HepG2 (cell line): Measurements from ENCODE around the gene UACA. TPM values are rescaled to one million over a fixed set of nuclear protein-coding genes. Genes with fewer than 3 reads are reported as not detected.

Source experiments
- ATAC-seq: fragments of 200-7000 bp; cut with Tn5 transposase; 3 replicates; pipeline ENCODE4 v1.9.1; 2020; ENCODE audit warnings: mild to moderate bottlenecking, moderate library complexity
- BruUV-seq: library from RNA; stranded (reverse); fragments of 400-500 nt; replicated peaks from 2 replicates; lab custom pipeline; 2021; lab: Mats Ljungman, UMichigan
- CTCF ChIA-PET: fragments of 300-600 bp; formaldehyde crosslinking; extraction: SDS; loops from one replicate; lab custom pipeline; 2021; ENCODE audit warnings: low total read pairs, inconsistent platforms, low intra/inter-chr PET ratio; lab: Yijun Ruan, JAX
- POLR2A ChIA-PET: fragments of 350-600 bp; sonication (Branson Sonifier 250); formaldehyde crosslinking; loops from one replicate; lab custom pipeline; 2020; ENCODE audit warnings: antibody characterized with exemption, inconsistent platforms; lab: Yijun Ruan, JAX
- DNase-seq: peaks from one replicate; pipeline ENCODE4 v3.0.0-alpha.2; 2015; ENCODE audit warnings: low spot score
- FAIRE-seq: peaks from 3 replicates; lab custom pipeline; 2011; peaks lifted over from hg19 to GRCh38; lab: Jason Lieb, UNC
- H2AFZ ChIP-seq: one replicate; pipeline ENCODE4 v1.6.1; 2011; ENCODE audit warnings: low read length, inconsistent platforms
- H3K27ac ChIP-seq: fragments of 300-600 bp; 3 replicates; pipeline ENCODE4 v1.8.0; 2011; ENCODE audit warnings: mixed run types, mild to moderate bottlenecking, mixed read lengths, low read length, inconsistent platforms; ENCODE audit not compliant: insufficient read depth; ENCODE audit errors: extremely low read length
- H3K27me3 ChIP-seq, 2 experiments: fragments of 200-600 bp in 1 of 2; 2 replicates in 1 of 2; 3 replicates in 1 of 2; pipeline versions ENCODE4 v1.6.0 to v1.8.0; 2011; ENCODE audit warnings: low read length in 2 of 2, mild to moderate bottlenecking in 2 of 2, moderate library complexity in 2 of 2, inconsistent platforms in 1 of 2; ENCODE audit not compliant: insufficient read depth in 2 of 2, control insufficient read depth in 1 of 2
- H3K36me3 ChIP-seq, 2 experiments: fragments of 200-600 bp in 1 of 2; replicated peaks in 1 of 2; 2 replicates in 1 of 2; 3 replicates in 1 of 2; pipeline versions ENCODE4 v1.5.1 to v1.8.0; 2011; ENCODE audit warnings: low read length in 2 of 2, inconsistent platforms in 1 of 2; ENCODE audit not compliant: insufficient read depth in 2 of 2, control insufficient read depth in 1 of 2
- H3K4me1 ChIP-seq: 2 replicates; pipeline ENCODE4 v1.5.1; 2012; ENCODE audit warnings: low read length, inconsistent platforms; ENCODE audit not compliant: insufficient read depth
- H3K4me2 ChIP-seq: 2 replicates; pipeline ENCODE4 v1.6.0; 2011; ENCODE audit warnings: low read depth, low read length, inconsistent platforms
- H3K4me3 ChIP-seq, 3 experiments: fragments of 200-600 bp in 1 of 3; sonication (generic), shearing (Covaris generic) in 1 of 3; replicated peaks in 1 of 3; 2 replicates each; pipeline ENCODE4 v1.5.1; 2011 to 2016; ENCODE audit warnings: low read length in 3 of 3, inconsistent platforms in 2 of 3, low read depth in 2 of 3, mild to moderate bottlenecking in 2 of 3, control low read depth in 1 of 3, mixed read lengths in 1 of 3; ENCODE audit not compliant: insufficient read depth in 1 of 3
- H3K79me2 ChIP-seq: one replicate; pipeline ENCODE4 v1.6.1; 2011; ENCODE audit warnings: low read length, inconsistent platforms; ENCODE audit not compliant: insufficient read depth
- H3K9ac ChIP-seq: 2 replicates; pipeline ENCODE4 v1.6.0; 2011; ENCODE audit warnings: mild to moderate bottlenecking, low read depth, low read length, inconsistent platforms; ENCODE audit not compliant: insufficient read depth
- H3K9me3 ChIP-seq: 2 replicates; pipeline ENCODE4 v1.5.1; 2012; ENCODE audit warnings: mild to moderate bottlenecking, low read length
- H4K20me1 ChIP-seq: 2 replicates; pipeline ENCODE4 v1.6.0; 2011; ENCODE audit warnings: inconsistent platforms, mild to moderate bottlenecking, low read length, moderate library complexity; ENCODE audit not compliant: insufficient read depth
- ATF7 ChIP-seq, 2 experiments: fragments of 450-650 bp in 1 of 2; sonication (generic) in 1 of 2; formaldehyde crosslinking in 1 of 2; IDR thresholded peaks; 2 replicates each; pipeline versions ENCODE4 v1.4.0 to v1.6.1; 2016 to 2020; ENCODE audit warnings: antibody characterized with exemption in 1 of 2, mild to moderate bottlenecking in 1 of 2, missing genetic modification reagents in 1 of 2
- HDAC1 ChIP-seq: sonication (generic); formaldehyde crosslinking; IDR thresholded peaks from 2 replicates; pipeline ENCODE4 v1.5.1; 2020; ENCODE audit warnings: mild to moderate bottlenecking, missing genetic modification reagents
- HOXA5 ChIP-seq: sonication (generic); formaldehyde crosslinking; IDR thresholded peaks from 2 replicates; pipeline ENCODE4 v1.4.0; 2020; ENCODE audit warnings: missing genetic modification reagents
- KIAA2018 ChIP-seq: sonication (generic); formaldehyde crosslinking; IDR thresholded peaks from 2 replicates; pipeline ENCODE4 v1.5.0; 2020; ENCODE audit warnings: mild to moderate bottlenecking, missing genetic modification reagents, borderline replicate concordance
- SOX5 ChIP-seq: IDR thresholded peaks from 2 replicates; pipeline ENCODE4 v1.6.1; 2016; ENCODE audit warnings: borderline replicate concordance
- THYN1 ChIP-seq: sonication (generic); formaldehyde crosslinking; IDR thresholded peaks from 2 replicates; pipeline ENCODE4 v1.8.1; 2023; ENCODE audit warnings: low read depth, mild to moderate bottlenecking, moderate library complexity, missing genetic modification reagents, borderline replicate concordance
- ZNF274 ChIP-seq: sonication (generic); formaldehyde crosslinking; IDR thresholded peaks from 2 replicates; pipeline ENCODE4 v1.5.1; 2020; ENCODE audit warnings: mild to moderate bottlenecking, missing genetic modification reagents
- ZNF383 ChIP-seq: sonication (generic); formaldehyde crosslinking; IDR thresholded peaks from 2 replicates; pipeline ENCODE4 v1.4.0; 2020; ENCODE audit warnings: missing genetic modification reagents, mild to moderate bottlenecking, borderline replicate concordance
- WGBS: methylation state at CpG from one replicate; pipeline ENCODE4 v1.1.6; 2017; ENCODE audit warnings: low lambda C conversion rate; 5-methylcytosine and 5-hydroxymethylcytosine counted together
- in situ Hi-C: cut with HindIII; loops from 2 replicates; pipeline ENCODE4 v1.10.0; 2017; ENCODE audit warnings: low pct_unique_long_range_greater_than_20kb; ENCODE audit not compliant: extremely low pct_ligation_motif_present
- intact Hi-C: fragments of 100-400 bp; cut with micrococcal nuclease; formaldehyde crosslinking; loops from one replicate; pipeline ENCODE4 v1.10.0; 2022; ENCODE audit not compliant: unreplicated experiment
- polyA plus RNA-seq, 8 experiments: library from polyadenylated mRNA; depleted of rRNA in 3 of 8; stranded (reverse) in 7 of 8; unstranded in 1 of 8; fragments of >200 nt; fragmentation: Illumina TruSeq in 4 of 8; extraction: Trizol in 4 of 8; gene quantifications; 2 replicates each; pipeline versions ENCODE4 v1.2.1 to v1.2.3, GENCODE V29; 2011 to 2016; ENCODE audit warnings: low read depth in 4 of 8, missing spikeins in 1 of 8, mixed read lengths in 1 of 8; ENCODE audit not compliant: insufficient read depth in 1 of 8
- total RNA-seq, 5 experiments: library from RNA; depleted of rRNA; stranded (reverse); fragments of >200 nt; fragmentation: Illumina TruSeq; extraction: Trizol; gene quantifications; 2 replicates each; pipeline ENCODE4 v1.2.3, GENCODE V29; 2016; ENCODE audit warnings: low read depth in 1 of 5

UACA gene
- total and polyA plus RNA-seq, 2 of the 13 experiments (the other 11 are each of a cell fraction or from before 2014, with no cell fraction given) = 17.8 to 39.2 TPM

DNA sequence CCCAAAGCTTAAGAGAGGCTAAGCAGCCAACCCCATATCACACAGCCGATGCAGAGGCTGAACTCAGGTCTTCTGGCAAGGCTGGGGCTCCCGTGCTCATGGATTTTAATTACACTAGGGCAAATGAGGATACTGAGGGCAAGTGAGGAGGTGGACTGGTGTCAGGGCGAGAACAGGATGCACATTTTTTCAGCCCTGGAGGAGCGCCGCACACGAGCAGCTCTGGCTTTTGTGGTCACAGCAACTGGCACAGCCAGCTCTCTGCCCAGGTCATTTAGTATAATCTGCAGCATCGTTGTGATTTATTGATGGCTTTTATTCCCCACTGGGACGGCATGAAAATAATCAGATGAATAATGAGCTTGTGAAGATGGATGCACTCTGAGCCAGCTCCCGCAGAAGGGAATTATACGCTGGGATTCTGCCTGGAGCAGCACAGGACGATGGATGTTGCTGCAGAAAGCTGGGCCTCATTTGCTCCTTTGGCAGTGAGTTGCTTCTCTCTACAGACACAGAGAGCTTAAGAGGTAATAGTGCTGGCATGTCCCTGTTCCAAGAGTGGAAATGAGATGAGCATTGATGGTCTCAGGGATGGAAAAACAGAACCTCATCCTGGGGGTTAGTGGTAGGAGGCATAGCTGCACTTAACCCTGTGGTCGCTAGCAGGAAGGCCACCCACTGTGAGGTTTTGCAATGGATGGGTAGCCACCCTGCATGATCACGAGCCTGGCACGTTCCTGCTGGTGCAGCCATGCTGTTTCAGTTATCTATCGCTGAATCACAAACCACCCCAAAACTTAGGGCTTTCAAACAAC is 135.4 kb downstream of the UACA start:
- DNase-seq (no peak), FAIRE-seq (no peak), ATAC-seq (no peak)
- H3K4me1 ChIP-seq = peaks cover 16% of the 10 kb centered on the region
- in situ Hi-C loops = no loop called here
- no peaks in the 10 kb centered on the region for H3K36me3 ChIP-seq
- 74% methylated on average over 14 of the region's 15 CpGs for WGBS
- no peak overlapping the region for H3K9ac ChIP-seq
- H3K4me3 ChIP-seq = no peak overlapping the region
- intact Hi-C loops = no loop called here
- H3K27ac ChIP-seq = no peak overlapping the region
- H2AFZ ChIP-seq = no peak overlapping the region
- ChIA-PET CTCF (no interaction called here), POLR2A (no interaction called here)
- peaks cover 0 to 14% of the 10 kb centered on the region in 2 experiments; a peak in 3 of 5 replicates for H3K27me3 ChIP-seq
- no TSS peak for BruUV-seq
- H3K4me2 ChIP-seq = no peak overlapping the region
- H3K79me2 ChIP-seq = no peaks in the 10 kb centered on the region
- no peaks in the 10 kb centered on the region for H4K20me1 ChIP-seq
- no peaks in the 10 kb centered on the region for H3K9me3 ChIP-seq
- TF ChIP-seq ZNF274 (no peak), HDAC1 (CRISPR knock-in tag) (no peak), THYN1 (no peak), ATF7 (IDR thresholded peaks at IDR 0.05) (no peak), ATF7 (CRISPR knock-in tag; IDR thresholded peaks at IDR 0.05) (no peak), SOX5 (CRISPR knock-in tag) (no peak), KIAA2018 (no peak), ZNF383 (CRISPR knock-in tag) (no peak), HOXA5 (no peak)
